T-cell (primary cell): ENCODE data around the gene MIPEP. TPM values are rescaled to one million over a fixed set of nuclear protein-coding genes. Genes with fewer than 3 reads are reported as not detected.

Experiments
- ATAC-seq, 4 experiments: fragments of 200-7000 bp in 3 of 4; fragments of 150-1000 bp in 1 of 4; cut with Tn5 transposase; replicated peaks in 1 of 4; 1 replicate in 3 of 4; 2 replicates in 1 of 4; pipeline ENCODE4 v1.10.0; 2021; ENCODE audit warnings: moderate library complexity in 3 of 4, mild to moderate bottlenecking in 2 of 4, moderate number of reproducible peaks in 1 of 4
- CTCF ChIA-PET, 2 donors: fragments of 300-600 bp; sonication (Branson Sonifier 250); formaldehyde crosslinking; loops; one replicate each; lab custom pipeline; 2022; ENCODE audit warnings: antibody characterized with exemption in 2 of 2; lab: Charles Lee
- POLR2A ChIA-PET, 2 donors: fragments of 300-600 bp; sonication (Branson Sonifier 250); formaldehyde crosslinking; loops; one replicate each; lab custom pipeline; 2022; ENCODE audit warnings: antibody characterized with exemption in 2 of 2; lab: Charles Lee
- DNase-seq, 35 experiments: peaks; one replicate each; pipeline versions ENCODE4 v3.0.0 to v3.0.0-alpha.2; 2013 to 2023
- H3K27ac ChIP-seq: one replicate; pipeline ENCODE4 v1.5.1; 2013; ENCODE audit warnings: low read length
- H3K27me3 ChIP-seq, 2 experiments: replicated peaks in 1 of 2; 1 replicate in 1 of 2; 2 replicates in 1 of 2; pipeline versions ENCODE4 v1.6.1 to v1.7.0; 2013; ENCODE audit warnings: low read length in 1 of 2, mixed read lengths in 1 of 2; ENCODE audit not compliant: control insufficient read depth in 2 of 2, insufficient read depth in 2 of 2; ENCODE audit errors: extremely low read depth in 1 of 2
- H3K36me3 ChIP-seq, 2 donors: 1 replicate in 1 of 2; 2 replicates in 1 of 2; pipeline versions ENCODE4 v1.6.1 to v1.7.0; 2013; ENCODE audit warnings: low read length in 1 of 2; ENCODE audit not compliant: control insufficient read depth in 2 of 2, insufficient read depth in 1 of 2; ENCODE audit errors: extremely low read depth in 1 of 2
- H3K4me1 ChIP-seq, 2 experiments: 1 replicate in 1 of 2; 2 replicates in 1 of 2; pipeline versions ENCODE4 v1.6.1 to v1.7.0; 2013; ENCODE audit warnings: low read length in 2 of 2, mixed read lengths in 1 of 2; ENCODE audit not compliant: insufficient read depth in 2 of 2, control insufficient read depth in 1 of 2; ENCODE audit errors: extremely low read depth in 1 of 2
- H3K4me3 ChIP-seq, 2 donors: 1 replicate in 1 of 2; 2 replicates in 1 of 2; pipeline versions ENCODE4 v1.5.1 to v1.7.0; 2013; ENCODE audit warnings: mild to moderate bottlenecking in 2 of 2, low read length in 1 of 2, moderate library complexity in 1 of 2; ENCODE audit not compliant: control insufficient read depth in 1 of 2; ENCODE audit errors: extremely low read depth in 1 of 2
- H3K9me3 ChIP-seq: 2 replicates; pipeline ENCODE4 v1.7.0; 2013
- H3K27ac Mint-ChIP-seq, 2 donors: one replicate each; pipeline ENCODE4 v1.8.0; 2020 to 2021; ENCODE audit warnings: mild to moderate bottlenecking in 2 of 2, mixed read lengths in 2 of 2
- H3K27me3 Mint-ChIP-seq, 2 donors: one replicate each; pipeline ENCODE4 v1.8.0; 2021 to 2022; ENCODE audit warnings: mixed read lengths in 2 of 2
- H3K36me3 Mint-ChIP-seq: one replicate; pipeline ENCODE4 v1.8.0; 2021; ENCODE audit warnings: mixed read lengths
- H3K4me1 Mint-ChIP-seq, 3 donors: one replicate each; pipeline ENCODE4 v1.8.0; 2020 to 2022; ENCODE audit warnings: mixed read lengths in 3 of 3, mild to moderate bottlenecking in 1 of 3
- H3K4me3 Mint-ChIP-seq, 3 donors: one replicate each; pipeline ENCODE4 v1.8.0; 2020 to 2022; ENCODE audit warnings: mild to moderate bottlenecking in 3 of 3, mixed read lengths in 3 of 3, moderate library complexity in 3 of 3
- H3K9me3 Mint-ChIP-seq, 3 donors: one replicate each; pipeline ENCODE4 v1.8.0; 2020 to 2022; ENCODE audit warnings: mixed read lengths in 3 of 3
- WGBS: methylation state at CpG from one replicate; pipeline ENCODE4 v1.1.5; 2013; ENCODE audit warnings: missing lambda C conversion rate; ENCODE audit not compliant: insufficient coverage; 5-methylcytosine and 5-hydroxymethylcytosine counted together
- total RNA-seq, 35 experiments: library from RNA in 6 of 35; stranded (reverse) in 6 of 35; fragments of 120-200 nt in 1 of 35; gene quantifications; one replicate each; pipeline versions ENCODE4 v1.2.1 to v1.2.4 and lab custom pipeline; 2013 to 2026

MIPEP gene
- total RNA-seq, 5 donors from 2014 or later (not counting 1 experiment from before 2014, with no cell fraction given): 6.3 to 13.8 (median 12.3) TPM

DNA sequence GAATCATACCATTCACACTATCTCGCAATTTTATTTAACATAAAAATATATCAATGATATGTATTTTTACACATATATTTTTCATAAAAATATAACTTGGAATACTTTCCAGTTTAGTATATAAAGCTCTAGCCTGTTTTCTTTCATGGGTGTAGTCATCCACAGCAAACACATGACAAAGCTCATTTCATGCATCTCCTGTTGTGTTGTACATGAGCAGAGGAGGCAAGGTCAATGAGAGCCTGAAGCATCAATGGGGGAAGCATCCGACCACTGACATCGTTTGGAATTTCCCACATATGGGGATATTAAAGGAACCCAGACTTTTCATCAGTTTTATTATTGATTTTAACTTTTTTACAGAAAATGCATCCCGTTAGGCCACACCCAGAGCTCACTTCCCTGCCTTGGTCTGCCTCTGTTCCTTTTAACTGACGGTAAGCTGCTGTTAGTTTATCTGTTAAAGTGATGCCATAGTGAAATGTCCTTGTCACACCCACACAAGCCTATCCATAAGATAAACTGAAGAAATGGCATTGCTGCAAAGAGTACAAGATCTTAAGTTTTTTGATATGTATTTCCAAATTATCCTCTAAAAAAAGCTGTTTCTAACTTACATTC is 44.0 kb downstream of the MIPEP start:
- Histone ChIP-seq H3K27ac (no peak overlapping the region), H3K4me1 (peaks cover 7 to 12% of the 10 kb centered on the region in 2 experiments), H3K4me3 (no peak overlapping the region), H3K27me3 (no peaks in the 10 kb centered on the region), H3K9me3 (no peaks in the 10 kb centered on the region), H3K36me3 (peaks cover 0 to 2% of the 10 kb centered on the region in 2 donors)
- H3K27ac Mint-ChIP-seq: no peak overlapping the region
- WGBS: no CpG with 5 or more reads among the region's 5 CpGs
- POLR2A ChIA-PET: no interaction called here
- H3K4me1 Mint-ChIP-seq: peaks cover 11 to 29% (median 28%) of the 10 kb centered on the region in 3 donors
- CTCF ChIA-PET: no interaction called here
- H3K27me3 Mint-ChIP-seq: no peaks in the 10 kb centered on the region
- no peak overlapping the region for H3K4me3 Mint-ChIP-seq
- no peak for DNase-seq
- H3K9me3 Mint-ChIP-seq: no peaks in the 10 kb centered on the region
- no peak for ATAC-seq
- H3K36me3 Mint-ChIP-seq: peaks cover 47% of the 10 kb centered on the region

DNA sequence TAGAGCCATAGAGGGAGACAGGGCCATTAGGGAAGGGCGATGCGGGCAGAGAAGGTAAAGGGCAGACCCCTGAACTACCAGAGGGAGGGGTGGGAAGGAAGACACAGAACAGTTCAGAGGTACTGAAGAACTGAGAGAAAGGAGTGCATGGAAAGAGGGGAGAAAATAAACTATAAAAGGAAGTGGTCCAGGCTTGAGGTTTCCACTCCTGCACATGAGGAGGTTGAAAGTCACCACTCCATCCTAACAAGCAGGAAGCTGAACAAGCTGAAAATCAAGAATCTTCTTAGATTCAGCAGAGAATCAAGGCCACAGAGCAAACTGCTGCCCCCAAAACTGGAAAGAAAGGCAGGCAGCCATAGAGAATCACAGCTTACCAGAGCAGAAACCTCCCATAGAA is 45.1 kb downstream of the MIPEP start:
- Histone ChIP-seq H3K4me1 (peaks cover 7 to 12% of the 10 kb centered on the region in 2 experiments), H3K36me3 (peaks cover 0 to 3% of the 10 kb centered on the region in 2 donors), H3K27me3 (no peaks in the 10 kb centered on the region), H3K9me3 (no peaks in the 10 kb centered on the region), H3K27ac (no peak overlapping the region), H3K4me3 (no peak overlapping the region)
- Mint-ChIP-seq H3K27me3 (no peaks in the 10 kb centered on the region), H3K4me1 (peaks cover 11 to 29% (median 28%) of the 10 kb centered on the region in 3 donors), H3K27ac (peak overlapping the region in 1 of 2 donors; percentile 1), H3K36me3 (peaks cover 55% of the 10 kb centered on the region), H3K9me3 (no peaks in the 10 kb centered on the region), H3K4me3 (no peak overlapping the region)
- CTCF ChIA-PET: no interaction called here
- DNase-seq: no peak
- 94% methylated on average over 2 of the region's 2 CpGs for WGBS
- POLR2A ChIA-PET: no interaction called here
- ATAC-seq: no peak

DNA sequence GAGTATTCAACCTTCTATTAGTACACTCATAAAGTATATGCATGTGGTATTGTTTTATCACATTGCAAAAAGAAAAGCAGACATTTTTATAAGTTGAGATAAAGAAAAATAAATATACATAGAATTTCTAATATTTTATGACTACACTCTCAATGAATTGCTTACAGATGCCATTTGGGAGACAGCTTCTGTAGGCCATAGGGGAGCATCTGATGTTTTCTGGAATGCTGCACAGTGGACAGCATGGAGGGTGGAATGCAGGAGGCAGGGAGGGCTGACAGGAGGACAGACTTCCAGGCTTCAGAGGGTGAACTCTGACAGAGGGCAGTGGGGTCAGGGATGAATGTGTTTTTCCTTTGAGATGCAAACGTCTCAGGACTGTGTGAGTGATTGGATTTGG is 45.8 kb downstream of the MIPEP start:
- Mint-ChIP-seq H3K27ac (peak overlapping the region in 1 of 2 donors; percentile 2), H3K4me3 (no peak overlapping the region), H3K9me3 (no peaks in the 10 kb centered on the region)

DNA sequence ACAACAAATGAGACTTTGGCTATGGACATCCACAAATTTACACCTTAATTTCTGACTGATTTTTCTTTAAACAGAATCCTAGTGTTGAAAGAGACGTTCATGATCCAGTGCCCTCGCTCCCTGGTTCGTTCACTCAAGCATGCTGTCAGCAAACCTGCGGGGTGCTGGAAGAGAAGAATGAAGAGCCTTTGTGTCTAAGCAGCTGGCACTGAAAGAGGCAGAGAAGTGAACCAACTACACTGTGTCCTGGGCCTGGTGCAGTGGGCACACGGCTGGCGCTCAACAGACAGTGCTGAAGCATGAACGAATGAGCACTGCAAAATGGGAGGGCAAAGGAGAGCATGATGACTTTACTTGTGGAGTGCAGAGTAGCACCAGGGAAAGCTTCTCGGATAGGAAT is 46.8 kb downstream of the MIPEP start:
- Histone ChIP-seq H3K4me3 (no peak overlapping the region), H3K4me1 (peaks cover 2 to 7% of the 10 kb centered on the region in 2 experiments), H3K36me3 (peaks cover 0 to 10% of the 10 kb centered on the region in 2 donors), H3K9me3 (no peaks in the 10 kb centered on the region), H3K27ac (no peak overlapping the region), H3K27me3 (no peaks in the 10 kb centered on the region)
- no peaks in the 10 kb centered on the region for H3K27me3 Mint-ChIP-seq
- no peak overlapping the region for H3K27ac Mint-ChIP-seq
- 96% methylated on average over 8 of the region's 8 CpGs for WGBS
- ChIA-PET CTCF (no interaction called here), POLR2A (no interaction called here)
- no peak overlapping the region for H3K4me3 Mint-ChIP-seq
- H3K36me3 Mint-ChIP-seq: peaks cover 49% of the 10 kb centered on the region
- peaks cover 8 to 28% (median 18%) of the 10 kb centered on the region in 3 donors for H3K4me1 Mint-ChIP-seq
- ATAC-seq (no peak), DNase-seq (no peak)
- no peaks in the 10 kb centered on the region for H3K9me3 Mint-ChIP-seq

More for the DNA sequence above, 45.8 kb downstream of the MIPEP start:
- Histone ChIP-seq H3K27me3 (no peaks in the 10 kb centered on the region), H3K4me1 (peaks cover 2 to 9% of the 10 kb centered on the region in 2 experiments), H3K9me3 (no peaks in the 10 kb centered on the region), H3K4me3 (no peak overlapping the region), H3K27ac (no peak overlapping the region), H3K36me3 (peaks cover 0 to 10% of the 10 kb centered on the region in 2 donors)
- Mint-ChIP-seq H3K27me3 (no peaks in the 10 kb centered on the region), H3K4me1 (peaks cover 10 to 29% (median 25%) of the 10 kb centered on the region in 3 donors), H3K36me3 (peaks cover 54% of the 10 kb centered on the region)
- DNase-seq (no peak), ATAC-seq (no peak)
- POLR2A ChIA-PET: no interaction called here
- WGBS: 100% methylated on average over 1 of the region's 1 CpG
- CTCF ChIA-PET: no interaction called here

DNA sequence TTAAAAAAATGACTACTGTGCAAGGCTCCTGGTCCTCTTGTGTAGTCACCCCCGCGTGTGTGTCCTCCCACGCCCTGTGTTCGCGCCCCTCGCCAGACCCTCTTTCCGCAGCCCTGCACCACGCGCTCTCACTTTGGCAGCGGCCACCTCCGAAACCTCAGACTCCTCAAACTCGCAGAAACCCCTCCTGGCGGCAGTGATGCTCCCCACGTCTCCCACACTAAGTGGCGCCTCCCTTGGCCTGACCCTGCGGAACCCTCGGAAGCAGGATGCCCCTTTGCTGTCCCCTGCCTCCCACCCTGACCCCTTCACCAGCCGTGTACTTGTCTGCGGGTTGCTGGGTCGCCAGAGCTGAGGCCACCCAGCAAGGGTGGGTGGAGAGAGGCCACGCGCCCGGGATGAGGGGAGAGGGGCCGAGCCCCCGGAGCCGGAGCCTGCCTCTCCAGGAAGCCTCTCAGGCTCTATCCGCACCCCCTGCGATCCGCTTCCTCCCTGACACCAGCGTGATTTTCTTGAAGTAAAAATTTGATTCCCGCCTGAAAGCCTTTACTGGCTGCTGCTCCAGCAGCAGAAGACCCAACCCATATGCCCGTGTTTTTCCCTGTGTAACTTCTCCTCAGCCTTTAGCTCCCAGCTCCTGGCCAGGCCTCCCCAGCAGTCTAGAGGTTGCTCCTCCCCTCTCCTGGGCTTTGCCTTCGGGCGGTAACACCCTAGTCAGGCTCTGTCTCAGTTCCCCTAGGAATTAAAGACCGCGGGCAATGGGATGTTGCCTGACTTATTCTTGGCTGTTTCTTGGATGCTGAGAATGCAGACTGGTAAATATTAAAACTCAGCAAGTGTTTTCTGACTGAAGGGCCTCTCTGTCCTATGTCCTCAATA is 55.2 kb downstream of the MIPEP start:
- H3K4me1 Mint-ChIP-seq: peaks cover 0 to 6% (median 0%) of the 10 kb centered on the region in 3 donors
- no peaks in the 10 kb centered on the region for H3K27me3 Mint-ChIP-seq
- peaks cover 6 to 7% of the 10 kb centered on the region in 2 donors for H3K36me3 ChIP-seq
- 96% methylated on average over 19 of the region's 36 CpGs for WGBS
- no peaks in the 10 kb centered on the region for H3K4me1 ChIP-seq
- CTCF ChIA-PET: no interaction called here
- no peak for DNase-seq
- H3K9me3 Mint-ChIP-seq: no peaks in the 10 kb centered on the region
- no peak for ATAC-seq
- no peak overlapping the region for H3K27ac Mint-ChIP-seq
- no peak overlapping the region for H3K4me3 ChIP-seq
- POLR2A ChIA-PET: no interaction called here
- H3K36me3 Mint-ChIP-seq: peaks cover 42% of the 10 kb centered on the region
- no peaks in the 10 kb centered on the region for H3K9me3 ChIP-seq
- no peak overlapping the region for H3K27ac ChIP-seq
- H3K27me3 ChIP-seq: no peaks in the 10 kb centered on the region
- no peak overlapping the region for H3K4me3 Mint-ChIP-seq

DNA sequence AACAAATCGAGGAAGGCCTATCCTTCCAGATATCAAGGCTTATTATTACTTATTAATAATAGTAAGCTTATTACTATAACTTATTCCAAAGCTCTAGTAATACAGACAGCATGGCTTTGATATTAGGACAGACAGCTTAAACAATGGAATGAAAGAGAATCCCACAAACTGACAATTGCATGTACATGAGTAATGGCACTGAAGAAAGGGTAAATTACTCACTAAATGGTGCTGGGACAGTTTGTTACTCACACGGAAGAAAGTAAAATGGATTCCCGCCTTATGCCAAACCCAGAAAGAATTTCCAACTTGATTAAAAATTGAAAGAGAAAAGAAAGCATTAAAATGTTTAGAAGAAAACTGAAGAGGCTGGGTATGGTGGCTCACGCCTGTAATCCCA is 60.3 kb downstream of the MIPEP start:
- POLR2A ChIA-PET: no interaction called here
- 100% methylated on average over 1 of the region's 4 CpGs for WGBS
- Histone ChIP-seq H3K9me3 (no peaks in the 10 kb centered on the region), H3K4me1 (no peaks in the 10 kb centered on the region), H3K4me3 (no peak overlapping the region), H3K27me3 (no peaks in the 10 kb centered on the region), H3K36me3 (no peaks in the 10 kb centered on the region), H3K27ac (no peak overlapping the region)
- Mint-ChIP-seq H3K4me3 (no peak overlapping the region), H3K4me1 (peaks cover 0 to 6% (median 0%) of the 10 kb centered on the region in 3 donors), H3K9me3 (peaks cover 0 to 7% (median 3%) of the 10 kb centered on the region in 3 donors), H3K36me3 (peaks cover 50% of the 10 kb centered on the region), H3K27me3 (no peaks in the 10 kb centered on the region), H3K27ac (no peak overlapping the region)
- DNase-seq (no peak), ATAC-seq (no peak)
- CTCF ChIA-PET: no interaction called here
